Measurements from ENCODE around the gene HSPE1.

DNA sequence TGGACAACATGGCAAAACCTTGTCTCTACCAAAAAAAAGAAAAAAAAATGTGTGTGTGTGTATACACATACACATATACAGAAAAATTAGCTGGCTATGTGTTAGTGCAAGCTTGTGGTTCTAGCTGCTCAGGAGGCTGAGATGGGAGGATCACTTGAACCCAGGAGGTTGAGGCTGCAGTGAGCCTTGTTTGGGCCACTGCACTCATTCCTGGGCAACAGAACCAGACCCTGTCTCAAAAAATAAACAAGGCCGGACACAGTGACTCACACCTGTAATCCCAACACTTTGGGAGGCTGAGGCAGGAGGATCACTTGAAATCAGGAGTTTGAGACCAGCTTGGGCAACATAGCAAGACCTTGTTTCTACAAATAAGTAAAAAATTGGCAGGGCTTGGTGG is 44.8 kb upstream of the HSPE1 start:
- TF ChIP-seq, protein P1, sequence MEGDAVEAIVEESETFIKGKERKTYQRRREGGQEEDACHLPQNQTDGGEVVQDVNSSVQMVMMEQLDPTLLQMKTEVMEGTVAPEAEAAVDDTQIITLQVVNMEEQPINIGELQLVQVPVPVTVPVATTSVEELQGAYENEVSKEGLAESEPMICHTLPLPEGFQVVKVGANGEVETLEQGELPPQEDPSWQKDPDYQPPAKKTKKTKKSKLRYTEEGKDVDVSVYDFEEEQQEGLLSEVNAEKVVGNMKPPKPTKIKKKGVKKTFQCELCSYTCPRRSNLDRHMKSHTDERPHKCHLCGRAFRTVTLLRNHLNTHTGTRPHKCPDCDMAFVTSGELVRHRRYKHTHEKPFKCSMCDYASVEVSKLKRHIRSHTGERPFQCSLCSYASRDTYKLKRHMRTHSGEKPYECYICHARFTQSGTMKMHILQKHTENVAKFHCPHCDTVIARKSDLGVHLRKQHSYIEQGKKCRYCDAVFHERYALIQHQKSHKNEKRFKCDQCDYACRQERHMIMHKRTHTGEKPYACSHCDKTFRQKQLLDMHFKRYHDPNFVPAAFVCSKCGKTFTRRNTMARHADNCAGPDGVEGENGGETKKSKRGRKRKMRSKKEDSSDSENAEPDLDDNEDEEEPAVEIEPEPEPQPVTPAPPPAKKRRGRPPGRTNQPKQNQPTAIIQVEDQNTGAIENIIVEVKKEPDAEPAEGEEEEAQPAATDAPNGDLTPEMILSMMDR (IDR thresholded peaks at IDR 0.05) = no peak
- no peak for TF ChIP-seq POLR2AphosphoS5 (IDR thresholded peaks at IDR 0.05)
- TF ChIP-seq POLR2A (IDR thresholded peaks at IDR 0.05) = no peak

Measured in stomach (tissue), 4 donors.